ENCODE data around the gene FANCF.
"Not testable (repeated sequence)": the region's sequence is repeated elsewhere in the genome, so short reads cannot be mapped to it uniquely, and the experiment has no call there.

Gene FANCF

GRCh38 chr11:22625448-22626287, at the start of gene FANCF:
FANCF (minus strand) TSS chr11:22625823; CDS start chr11:22625810, 13 bp downstream.
- DNase-seq (ENCODE audit: low spot score) = peak; percentile 98

GRCh38 chr11:22674470-22675439, 49.1 kb upstream of the FANCF start:
- DNase-seq (ENCODE audit: low spot score) = no peak

GRCh38 chr11:22671751-22672150, 46.1 kb upstream of the FANCF start:
- DNase-seq (ENCODE audit: low spot score) = no peak

- DNase-seq (ENCODE audit: low spot score) = no peak
These were observed 45.2 kb upstream of the FANCF start for GRCh38 chr11:22670830-22671229.

- DNase-seq (ENCODE audit: low spot score) = no peak
These were observed 43.7 kb upstream of the FANCF start for GRCh38 chr11:22669368-22669767.

GRCh38 chr11:22668005-22668796, 42.6 kb upstream of the FANCF start:
- no peak for DNase-seq (ENCODE audit: low spot score)

GRCh38 chr11:22666688-22667439, 41.2 kb upstream of the FANCF start:
- DNase-seq (ENCODE audit: low spot score) = no peak

GRCh38 chr11:22666325-22666687, 40.7 kb upstream of the FANCF start, which contains the start of gene GAS2:
GAS2 (plus strand) TSS chr11:22666611; CDS start chr11:22674870, 8,259 bp downstream.
- DNase-seq (ENCODE audit: low spot score) = no peak

- DNase-seq (ENCODE audit: low spot score) = no peak
These were observed 34.2 kb upstream of the FANCF start for GRCh38 chr11:22659783-22660182.

GRCh38 chr11:22657101-22657694, 31.6 kb upstream of the FANCF start:
- no peak for DNase-seq (ENCODE audit: low spot score)

- no peak for DNase-seq (ENCODE audit: low spot score)
These were observed 30.5 kb upstream of the FANCF start for GRCh38 chr11:22656130-22656529.

GRCh38 chr11:22652346-22652745, 26.7 kb upstream of the FANCF start:
- DNase-seq (ENCODE audit: low spot score) = not testable (repeated sequence)

GRCh38 chr11:22641559-22641958, 15.9 kb upstream of the FANCF start:
- no peak for DNase-seq (ENCODE audit: low spot score)

GRCh38 chr11:22640862-22641261, 15.2 kb upstream of the FANCF start:
- no peak for DNase-seq (ENCODE audit: low spot score)

GRCh38 chr11:22635689-22636088, 10.1 kb upstream of the FANCF start:
- DNase-seq (ENCODE audit: low spot score) = no peak

GRCh38 chr11:22634897-22635629, 9.4 kb upstream of the FANCF start:
- peak; percentile 31 for DNase-seq (ENCODE audit: low spot score)

GRCh38 chr11:22633354-22633902, 7.8 kb upstream of the FANCF start:
- DNase-seq (ENCODE audit: low spot score) = no peak

GRCh38 chr11:22627421-22627820, 1.8 kb upstream of the FANCF start:
- no peak for DNase-seq (ENCODE audit: low spot score)

GRCh38 chr11:22626573-22627239, 1.1 kb upstream of the FANCF start:
- DNase-seq (ENCODE audit: low spot score) = peak; percentile 9

Measured in hematopoietic multipotent progenitor cell treated with erythropoietin and hydrocortisone succinate and interleukin-3 and kit ligand, for 17 days (in vitro differentiated cells).